CD4-positive, alpha-beta T cell (primary cell): ENCODE measurements around the gene INSR. TPM values are rescaled to one million over a fixed set of nuclear protein-coding genes. Genes with fewer than 3 reads are reported as not detected.

ENCODE experiments used
- ATAC-seq: fragments of 200-7000 bp; cut with Tn5 transposase; one replicate; pipeline ENCODE4 v1.10.0; 2022; ENCODE audit warnings: mild to moderate bottlenecking; ENCODE audit not compliant: poor library complexity
- CTCF ChIA-PET: fragments of 350-600 bp; sonication (Branson Sonifier 250); formaldehyde crosslinking; loops from one replicate; lab custom pipeline; 2021; ENCODE audit warnings: antibody characterized with exemption, inconsistent platforms; lab: Charles Lee
- POLR2A ChIA-PET: fragments of 350-600 bp; sonication (Branson Sonifier 250); formaldehyde crosslinking; loops from one replicate; lab custom pipeline; 2021; ENCODE audit warnings: antibody characterized with exemption, inconsistent platforms; lab: Charles Lee
- DNase-seq, 14 experiments: peaks; one replicate each; pipeline ENCODE4 v3.0.0-alpha.2; 2013 to 2020; ENCODE audit warnings: mixed read lengths in 2 of 14
- H3K27ac ChIP-seq, 2 donors: one replicate each; pipeline versions ENCODE4 v1.5.1 to v1.7.0; 2013; ENCODE audit warnings: low read length in 2 of 2, low read depth in 1 of 2, mild to moderate bottlenecking in 1 of 2
- H3K27me3 ChIP-seq, 2 experiments: 1 replicate in 1 of 2; 2 replicates in 1 of 2; pipeline versions ENCODE4 v1.6.1 to v1.7.0; 2013; ENCODE audit warnings: low read length in 2 of 2, control low read depth in 1 of 2, mild to moderate bottlenecking in 1 of 2, moderate library complexity in 1 of 2; ENCODE audit not compliant: insufficient read depth in 2 of 2, control insufficient read depth in 1 of 2
- H3K36me3 ChIP-seq: one replicate; pipeline ENCODE4 v1.6.1; 2013; ENCODE audit warnings: low read length, control low read depth; ENCODE audit not compliant: insufficient read depth
- H3K4me1 ChIP-seq: one replicate; pipeline ENCODE4 v1.6.1; 2013; ENCODE audit warnings: low read length, control low read depth; ENCODE audit not compliant: insufficient read depth
- H3K4me3 ChIP-seq: one replicate; pipeline ENCODE4 v1.5.1; 2013; ENCODE audit warnings: mild to moderate bottlenecking, low read length, moderate library complexity
- H3K9me3 ChIP-seq, 2 experiments: 1 replicate in 1 of 2; 2 replicates in 1 of 2; pipeline versions ENCODE4 v1.6.1 to v1.7.0; 2013; ENCODE audit warnings: low read length in 2 of 2, mild to moderate bottlenecking in 2 of 2, control low read depth in 1 of 2, moderate library complexity in 1 of 2; ENCODE audit not compliant: control insufficient read depth in 1 of 2, insufficient read depth in 1 of 2
- H3K27ac Mint-ChIP-seq: one replicate; pipeline ENCODE4 v1.8.0; 2020; ENCODE audit warnings: mixed read lengths
- H3K27me3 Mint-ChIP-seq: one replicate; pipeline ENCODE4 v1.8.0; 2021; ENCODE audit warnings: mixed read lengths
- H3K36me3 Mint-ChIP-seq: one replicate; pipeline ENCODE4 v1.8.0; 2021; ENCODE audit warnings: low read depth, mixed read lengths
- H3K4me1 Mint-ChIP-seq: one replicate; pipeline ENCODE4 v1.8.0; 2021; ENCODE audit warnings: low read depth, mixed read lengths
- H3K4me3 Mint-ChIP-seq: one replicate; pipeline ENCODE4 v1.8.0; 2020; ENCODE audit warnings: mild to moderate bottlenecking, mixed read lengths
- H3K9me3 Mint-ChIP-seq: one replicate; pipeline ENCODE4 v1.8.0; 2020; ENCODE audit warnings: mixed read lengths
- intact Hi-C, 2 experiments: fragments of 100-400 bp; cut with DNase I in 1 of 2; cut with micrococcal nuclease in 1 of 2; formaldehyde crosslinking; loops; one replicate each; pipeline versions ENCODE4 v1.15.1 to v1.9.0; 2023 to 2025; cut with DNase I, micrococcal nuclease
- total RNA-seq, 174 experiments: library from RNA in 2 of 174; stranded (reverse) in 2 of 174; gene quantifications; one replicate each; pipeline ENCODE4 v1.2.3 and lab custom pipeline; 2021 to 2026
- TF ChIP-seq, protein P1 (sequence below): fragments of 200-600 bp; IDR thresholded peaks from one replicate; pipeline ENCODE4 v1.8.0; 2022; ENCODE audit warnings: antibody characterized with exemption, mild to moderate bottlenecking

The INSR gene
- total RNA-seq, 2 experiments from 2014 or later, result 1.8 to 3.0 TPM

DNA sequence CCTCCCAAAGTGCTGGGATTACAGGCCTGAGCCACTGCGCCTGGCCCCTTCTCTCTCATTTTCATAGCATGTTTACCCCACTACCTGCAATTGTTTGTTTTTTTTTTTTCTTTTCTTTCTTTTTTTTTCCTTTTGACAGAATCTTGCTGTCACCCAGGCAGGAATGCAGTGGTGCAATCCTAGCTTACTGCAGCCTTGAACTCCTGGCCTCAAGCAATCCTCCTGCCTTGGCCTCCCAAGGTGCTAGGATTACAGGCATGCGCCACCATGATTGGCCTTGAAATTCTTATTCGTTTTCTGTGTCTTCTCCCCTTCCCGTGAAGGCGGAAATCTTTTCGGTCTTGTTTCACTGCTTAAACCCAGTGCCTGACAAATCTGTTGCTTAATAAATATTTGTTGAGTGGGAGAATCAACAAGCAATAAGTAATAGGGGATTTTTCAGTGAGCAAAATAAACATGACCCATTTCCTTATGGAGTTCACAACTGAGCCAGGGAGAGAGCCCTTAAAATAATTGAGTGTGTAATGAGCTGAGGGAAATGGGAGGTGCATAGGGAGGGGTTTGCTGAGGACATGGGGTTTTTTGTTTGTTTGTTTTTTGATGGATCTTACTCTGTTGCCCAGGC lies 1.8 kb upstream of the INSR start:
- Mint-ChIP-seq H3K9me3 (no peaks in the 10 kb centered on the region), H3K27ac (no peak overlapping the region), H3K4me3 (peak overlapping the region; percentile 77), H3K36me3 (no peaks in the 10 kb centered on the region), H3K4me1 (peaks cover 19% of the 10 kb centered on the region), H3K27me3 (peaks cover 45% of the 10 kb centered on the region)
- ChIA-PET CTCF (no interaction called here), POLR2A (interaction anchor here (1.3 kb wide), 1 partner anchor 53 kb away, joined by 3 read pairs; the partner anchor contains the start of gene ARHGEF18)
- Histone ChIP-seq H3K36me3 (no peaks in the 10 kb centered on the region), H3K4me3 (no peak overlapping the region), H3K9me3 (no peaks in the 10 kb centered on the region), H3K27ac (no peak overlapping the region), H3K27me3 (peaks cover 18 to 32% of the 10 kb centered on the region in 2 experiments), H3K4me1 (peaks cover 16% of the 10 kb centered on the region)
- intact Hi-C loops, result no loop called here
- TF ChIP-seq, protein P1, sequence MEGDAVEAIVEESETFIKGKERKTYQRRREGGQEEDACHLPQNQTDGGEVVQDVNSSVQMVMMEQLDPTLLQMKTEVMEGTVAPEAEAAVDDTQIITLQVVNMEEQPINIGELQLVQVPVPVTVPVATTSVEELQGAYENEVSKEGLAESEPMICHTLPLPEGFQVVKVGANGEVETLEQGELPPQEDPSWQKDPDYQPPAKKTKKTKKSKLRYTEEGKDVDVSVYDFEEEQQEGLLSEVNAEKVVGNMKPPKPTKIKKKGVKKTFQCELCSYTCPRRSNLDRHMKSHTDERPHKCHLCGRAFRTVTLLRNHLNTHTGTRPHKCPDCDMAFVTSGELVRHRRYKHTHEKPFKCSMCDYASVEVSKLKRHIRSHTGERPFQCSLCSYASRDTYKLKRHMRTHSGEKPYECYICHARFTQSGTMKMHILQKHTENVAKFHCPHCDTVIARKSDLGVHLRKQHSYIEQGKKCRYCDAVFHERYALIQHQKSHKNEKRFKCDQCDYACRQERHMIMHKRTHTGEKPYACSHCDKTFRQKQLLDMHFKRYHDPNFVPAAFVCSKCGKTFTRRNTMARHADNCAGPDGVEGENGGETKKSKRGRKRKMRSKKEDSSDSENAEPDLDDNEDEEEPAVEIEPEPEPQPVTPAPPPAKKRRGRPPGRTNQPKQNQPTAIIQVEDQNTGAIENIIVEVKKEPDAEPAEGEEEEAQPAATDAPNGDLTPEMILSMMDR, result no peak
- ATAC-seq (no peak), DNase-seq (no peak)

DNA sequence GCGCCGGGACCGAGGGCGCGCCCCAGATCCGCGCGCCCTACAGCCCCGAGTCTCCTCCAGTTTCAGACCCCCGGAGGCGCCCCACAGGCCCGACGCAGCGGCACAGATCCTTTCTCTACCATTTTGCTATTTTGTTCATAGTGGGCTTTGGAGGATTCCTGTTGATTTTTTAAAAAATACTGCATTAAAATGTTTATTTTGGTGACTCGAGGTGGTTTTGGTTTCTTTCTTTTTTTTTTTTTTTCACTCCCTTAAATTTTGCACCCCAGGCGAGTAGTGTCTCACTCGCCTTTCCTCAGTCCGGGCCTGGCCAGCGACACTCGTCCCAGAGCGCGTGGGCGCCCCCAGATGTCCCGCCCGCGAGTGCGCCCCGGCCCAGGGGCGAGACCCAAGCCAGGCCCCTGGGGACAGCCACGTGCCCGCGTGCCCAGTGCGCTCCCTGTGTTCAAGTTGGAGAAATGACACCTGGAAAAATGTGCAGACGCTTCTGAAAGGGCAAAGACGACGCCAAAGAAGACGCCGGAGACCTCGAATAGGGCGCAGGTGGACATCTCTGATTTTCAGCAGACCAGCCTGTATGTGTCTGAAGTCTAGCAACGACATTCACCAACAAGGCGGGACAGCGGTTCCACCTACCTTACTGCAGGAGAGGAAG lies 471 bp upstream of the INSR start:
- intact Hi-C loops, result loop anchor here in 1 of 2 experiments (1.0 kb wide), 1 partner anchor 96 kb away; no protein-coding TSS in a partner anchor
- Histone ChIP-seq H3K27ac (no peak overlapping the region), H3K36me3 (no peaks in the 10 kb centered on the region), H3K9me3 (no peaks in the 10 kb centered on the region), H3K4me3 (peak overlapping the region; percentile 42), H3K27me3 (peaks cover 18 to 32% of the 10 kb centered on the region in 2 experiments), H3K4me1 (peaks cover 16% of the 10 kb centered on the region)
- H3K9me3 Mint-ChIP-seq, result no peaks in the 10 kb centered on the region
- DNase-seq, result peak in 2 of 14 experiments; percentile 38 to 45
- no peak for ATAC-seq
- POLR2A ChIA-PET, result interaction anchor here (0.6 to 1.3 kb wide), 3 partner anchors 54 to 96 kb away, joined by 3 to 8 read pairs (median 8); partner anchors contain the start of gene ARHGEF18
- H3K27me3 Mint-ChIP-seq, result peaks cover 45% of the 10 kb centered on the region
- TF ChIP-seq, protein P1, result no peak
- CTCF ChIA-PET, result no interaction called here
- H3K4me1 Mint-ChIP-seq, result peaks cover 19% of the 10 kb centered on the region
- peak overlapping the region; percentile 83 for H3K4me3 Mint-ChIP-seq
- no peak overlapping the region for H3K27ac Mint-ChIP-seq
- H3K36me3 Mint-ChIP-seq, result no peaks in the 10 kb centered on the region

DNA sequence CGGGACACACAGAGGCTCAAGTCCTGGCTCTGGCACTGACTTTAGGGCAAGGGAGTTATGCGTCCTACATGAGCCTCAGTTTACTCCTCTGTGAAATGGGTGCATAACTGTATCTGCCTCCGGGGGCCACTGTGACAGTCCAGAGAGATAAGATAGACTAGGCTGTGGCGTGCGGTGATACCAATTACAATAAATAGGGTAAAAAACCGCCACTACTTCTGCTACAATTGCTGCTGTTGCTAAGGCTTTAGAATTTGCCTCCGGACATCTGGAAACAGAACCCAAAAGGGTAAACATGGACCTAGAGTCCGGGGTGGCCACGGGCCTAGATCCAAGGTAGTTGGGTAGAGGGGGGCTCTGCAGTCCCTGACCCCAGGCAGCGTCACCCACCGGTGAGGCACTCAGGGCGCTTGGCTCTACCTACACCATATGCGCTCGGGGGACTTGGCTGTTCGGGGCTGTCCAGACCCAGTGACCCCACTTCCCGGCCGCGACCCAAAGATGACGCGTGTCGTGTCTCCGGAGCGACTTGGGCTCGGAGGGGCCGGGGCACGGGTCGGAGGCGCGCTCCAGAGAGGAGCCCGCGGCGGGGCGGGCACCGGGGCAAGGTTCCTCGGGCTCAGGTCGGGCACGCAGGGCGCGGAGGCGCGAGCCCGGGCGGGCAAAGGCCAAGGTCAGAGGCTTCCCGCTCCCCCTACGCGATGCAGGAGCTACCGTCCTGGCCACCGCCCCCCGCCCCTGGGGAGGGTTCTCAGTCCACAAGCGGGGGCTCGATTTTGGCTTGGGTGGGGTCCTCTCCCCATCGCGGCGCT lies 1.1 kb downstream of the INSR start:
- H3K9me3 Mint-ChIP-seq, result no peaks in the 10 kb centered on the region
- H3K4me1 Mint-ChIP-seq, result peaks cover 19% of the 10 kb centered on the region
- H3K27me3 Mint-ChIP-seq, result peaks cover 44% of the 10 kb centered on the region
- peaks cover 16% of the 10 kb centered on the region for H3K4me1 ChIP-seq
- H3K4me3 Mint-ChIP-seq, result peak overlapping the region; percentile 86
- H3K9me3 ChIP-seq, result no peaks in the 10 kb centered on the region
- H3K27ac Mint-ChIP-seq, result no peak overlapping the region
- H3K27ac ChIP-seq, result no peak overlapping the region
- intact Hi-C loops, result no loop called here
- ChIA-PET POLR2A (interaction anchor here (1.1 to 1.3 kb wide), 2 partner anchors 56 to 95 kb away, joined by 4 to 8 read pairs; partner anchors contain the start of gene ARHGEF18), CTCF (no interaction called here)
- H3K36me3 ChIP-seq, result no peaks in the 10 kb centered on the region
- H3K27me3 ChIP-seq, result peaks cover 14 to 27% of the 10 kb centered on the region in 2 experiments
- no peak overlapping the region for H3K4me3 ChIP-seq
- peak in 2 of 14 experiments; percentile 10 to 17 for DNase-seq
- no peak for ATAC-seq
- no peaks in the 10 kb centered on the region for H3K36me3 Mint-ChIP-seq
- TF ChIP-seq, protein P1, result no peak
